ENCODE measurements around the gene RARG. TPM values are rescaled to one million over a fixed set of nuclear protein-coding genes. Genes with fewer than 3 reads are reported as not detected.

Gene RARG
- total RNA-seq, 4 donors from 2014 or later = 2.6 to 15.4 (median 7.6) TPM; not detected in 1

DNA sequence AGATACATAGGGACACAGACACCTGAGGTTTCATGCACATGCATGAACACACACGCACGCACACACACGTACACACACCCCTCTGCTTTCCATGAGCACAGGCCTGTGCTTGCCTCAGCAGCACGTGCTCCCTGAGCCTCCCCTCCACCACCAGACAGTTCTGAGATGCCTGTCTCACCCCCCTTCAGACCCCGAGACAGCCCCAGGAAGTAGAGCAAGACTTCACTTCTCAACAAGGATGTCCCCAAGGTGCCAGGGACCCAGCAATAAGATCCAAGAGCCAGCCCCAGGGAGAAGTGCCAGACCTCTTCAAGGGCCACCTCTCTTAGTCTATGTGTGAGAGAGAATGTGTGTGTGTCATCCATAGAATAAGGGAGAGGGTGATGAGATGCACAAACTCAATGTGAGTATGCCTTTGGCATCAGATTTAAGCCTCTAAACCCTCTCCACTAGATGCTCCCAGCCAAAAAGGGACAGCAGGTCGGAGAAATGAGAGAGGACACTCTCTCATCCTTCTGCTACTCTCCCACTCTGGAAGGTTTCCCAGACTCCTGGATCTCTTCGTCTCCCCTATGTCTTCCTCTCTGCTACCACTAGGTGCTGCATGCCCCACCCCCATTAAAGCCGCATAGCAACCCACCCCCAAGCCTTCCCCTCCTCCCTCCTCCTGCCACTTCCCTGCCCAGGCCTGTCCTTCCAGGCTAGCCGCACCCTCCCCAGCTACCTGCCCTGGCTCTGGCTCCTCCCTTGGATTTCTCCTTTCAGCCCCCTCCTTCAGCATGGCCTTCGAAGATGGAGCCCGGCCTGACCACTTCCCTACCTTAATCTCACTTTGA lies 7.7 kb downstream of the RARG start:
- in situ Hi-C loops (cut with MboI; ENCODE audit: low pct_ligation_motif_present in 1 of 4, low pct_unique_long_range_greater_than_20kb in 1 of 4, low sequenced_read_pairs in 3 of 4) (no loop called here), intact Hi-C loops (cut with DNase I; ENCODE audit: low total_unique reads) (no loop called here)
- Histone ChIP-seq H3K36me3 (no peaks in the 10 kb centered on the region), H3K9me3 (no peaks in the 10 kb centered on the region), H3K4me3 (no peak overlapping the region), H3K27ac (peak overlapping the region; percentile 98 to 100 (median 99)), H3K4me1 (peaks cover 37 to 45% (median 39%) of the 10 kb centered on the region in 4 donors), H3K27me3 (no peaks in the 10 kb centered on the region)
- 40 to 53% methylated on average over 1 to 11 of the region's 11 CpGs for WGBS, 2 donors (ENCODE audit: low coverage in 1 of 2)
- TF ChIP-seq POLR2A (IDR thresholded peaks at IDR 0.05) (no peak), POLR2AphosphoS5 (IDR thresholded peaks at IDR 0.05) (no peak), EP300 (IDR thresholded peaks at IDR 0.05; ENCODE audit: low read depth) (no peak)
- TF ChIP-seq, protein P1, sequence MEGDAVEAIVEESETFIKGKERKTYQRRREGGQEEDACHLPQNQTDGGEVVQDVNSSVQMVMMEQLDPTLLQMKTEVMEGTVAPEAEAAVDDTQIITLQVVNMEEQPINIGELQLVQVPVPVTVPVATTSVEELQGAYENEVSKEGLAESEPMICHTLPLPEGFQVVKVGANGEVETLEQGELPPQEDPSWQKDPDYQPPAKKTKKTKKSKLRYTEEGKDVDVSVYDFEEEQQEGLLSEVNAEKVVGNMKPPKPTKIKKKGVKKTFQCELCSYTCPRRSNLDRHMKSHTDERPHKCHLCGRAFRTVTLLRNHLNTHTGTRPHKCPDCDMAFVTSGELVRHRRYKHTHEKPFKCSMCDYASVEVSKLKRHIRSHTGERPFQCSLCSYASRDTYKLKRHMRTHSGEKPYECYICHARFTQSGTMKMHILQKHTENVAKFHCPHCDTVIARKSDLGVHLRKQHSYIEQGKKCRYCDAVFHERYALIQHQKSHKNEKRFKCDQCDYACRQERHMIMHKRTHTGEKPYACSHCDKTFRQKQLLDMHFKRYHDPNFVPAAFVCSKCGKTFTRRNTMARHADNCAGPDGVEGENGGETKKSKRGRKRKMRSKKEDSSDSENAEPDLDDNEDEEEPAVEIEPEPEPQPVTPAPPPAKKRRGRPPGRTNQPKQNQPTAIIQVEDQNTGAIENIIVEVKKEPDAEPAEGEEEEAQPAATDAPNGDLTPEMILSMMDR (IDR thresholded peaks at IDR 0.05) = peak in 3 of 5 experiments; percentile 13 to 31 (median 23)
- no peak for DNase-seq

DNA sequence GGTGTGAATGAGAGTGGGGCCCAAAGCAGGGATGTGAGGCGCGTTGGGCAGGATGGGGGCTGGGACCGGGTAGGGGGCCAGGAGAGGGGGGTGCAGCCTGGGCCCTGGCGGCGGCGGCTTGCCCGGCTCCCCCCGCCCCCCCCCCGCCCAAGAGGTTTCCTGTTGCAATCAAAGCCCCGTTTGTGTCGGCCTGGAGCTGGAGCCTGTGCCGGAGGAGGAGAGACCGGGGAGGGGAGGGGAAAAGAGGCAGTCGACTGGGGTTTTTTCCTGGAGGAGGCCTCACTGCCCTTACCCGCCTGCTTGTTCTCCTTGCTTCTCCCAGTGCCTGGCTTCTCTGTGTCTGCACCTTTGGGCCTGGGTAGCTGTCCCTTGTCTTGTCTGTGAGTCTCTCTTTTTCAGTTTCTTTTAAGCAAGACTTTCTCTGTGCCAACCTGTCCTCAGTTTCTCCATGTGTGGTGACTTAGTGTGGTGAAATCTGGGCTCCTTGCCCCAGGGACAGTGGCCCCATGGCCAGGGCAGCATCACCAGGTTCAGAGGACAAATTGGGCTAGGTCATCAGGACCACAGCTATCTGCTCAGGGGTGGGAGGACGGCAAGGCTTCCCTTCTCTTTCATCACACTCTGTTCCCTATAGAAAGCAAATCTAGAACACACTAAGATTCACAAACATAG lies 8.5 kb downstream of the RARG start:
- intact Hi-C loops (cut with DNase I; ENCODE audit: low total_unique reads) = no loop called here
- no peaks in the 10 kb centered on the region for H3K36me3 ChIP-seq
- in situ Hi-C loops (cut with MboI; ENCODE audit: low pct_ligation_motif_present in 1 of 4, low pct_unique_long_range_greater_than_20kb in 1 of 4, low sequenced_read_pairs in 3 of 4) = no loop called here
- WGBS, 2 donors (ENCODE audit: low coverage in 1 of 2) = 31% methylated on average over 16 of the region's 16 CpGs; no CpG with 5 or more reads in 1 of the 2 donors
- H3K9me3 ChIP-seq = no peaks in the 10 kb centered on the region
- no peaks in the 10 kb centered on the region for H3K27me3 ChIP-seq
- no peak overlapping the region for H3K4me3 ChIP-seq
- peaks cover 40 to 52% (median 47%) of the 10 kb centered on the region in 4 donors for H3K4me1 ChIP-seq
- peak overlapping the region; percentile 98 to 100 (median 99) for H3K27ac ChIP-seq
- DNase-seq = no peak
- no peak for TF ChIP-seq POLR2AphosphoS5 (IDR thresholded peaks at IDR 0.05)
- no peak for TF ChIP-seq EP300 (IDR thresholded peaks at IDR 0.05; ENCODE audit: low read depth)
- TF ChIP-seq POLR2A (IDR thresholded peaks at IDR 0.05) = no peak
- TF ChIP-seq, protein P1 (IDR thresholded peaks at IDR 0.05) = no peak

DNA sequence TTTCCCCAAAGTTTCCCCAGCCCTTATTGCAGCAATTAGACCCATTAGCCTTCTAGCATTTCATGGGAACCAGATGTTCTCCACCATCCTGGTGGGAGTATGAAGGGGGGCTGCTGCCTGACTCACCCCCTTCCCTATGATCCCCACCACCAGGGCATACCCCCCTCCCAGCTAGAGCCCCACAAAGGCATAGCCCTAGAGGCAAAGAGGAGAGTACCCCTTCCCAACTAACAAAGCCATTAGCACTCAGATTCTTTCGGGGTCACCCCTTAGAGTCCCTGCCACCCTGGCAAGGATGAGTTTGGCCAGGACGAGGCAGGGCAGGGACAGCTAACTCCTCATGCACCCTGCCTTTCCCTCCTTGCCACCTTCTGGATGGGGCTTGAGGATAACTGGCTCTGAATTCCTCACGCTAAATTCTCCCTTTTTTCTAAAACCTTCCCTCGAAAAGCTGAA lies 9.2 kb downstream of the RARG start:
- H3K4me3 ChIP-seq = no peak overlapping the region
- H3K36me3 ChIP-seq = no peaks in the 10 kb centered on the region
- H3K4me1 ChIP-seq = peaks cover 47 to 59% (median 54%) of the 10 kb centered on the region in 4 donors
- no peak for TF ChIP-seq POLR2AphosphoS5 (IDR thresholded peaks at IDR 0.05)
- TF ChIP-seq, protein P1 (IDR thresholded peaks at IDR 0.05) = no peak
- no peak for TF ChIP-seq POLR2A (IDR thresholded peaks at IDR 0.05)
- TF ChIP-seq EP300 (IDR thresholded peaks at IDR 0.05; ENCODE audit: low read depth) = no peak
- WGBS, 2 donors (ENCODE audit: low coverage in 1 of 2) = 56% methylated on average over 4 of the region's 4 CpGs; no CpG with 5 or more reads in 1 of the 2 donors
- in situ Hi-C loops (cut with MboI; ENCODE audit: low pct_ligation_motif_present in 1 of 4, low pct_unique_long_range_greater_than_20kb in 1 of 4, low sequenced_read_pairs in 3 of 4) (no loop called here), intact Hi-C loops (cut with DNase I; ENCODE audit: low total_unique reads) (no loop called here)
- H3K27me3 ChIP-seq = no peaks in the 10 kb centered on the region
- peak overlapping the region; percentile 98 to 100 (median 99) for H3K27ac ChIP-seq
- H3K9me3 ChIP-seq = no peaks in the 10 kb centered on the region
- no peak for DNase-seq

DNA sequence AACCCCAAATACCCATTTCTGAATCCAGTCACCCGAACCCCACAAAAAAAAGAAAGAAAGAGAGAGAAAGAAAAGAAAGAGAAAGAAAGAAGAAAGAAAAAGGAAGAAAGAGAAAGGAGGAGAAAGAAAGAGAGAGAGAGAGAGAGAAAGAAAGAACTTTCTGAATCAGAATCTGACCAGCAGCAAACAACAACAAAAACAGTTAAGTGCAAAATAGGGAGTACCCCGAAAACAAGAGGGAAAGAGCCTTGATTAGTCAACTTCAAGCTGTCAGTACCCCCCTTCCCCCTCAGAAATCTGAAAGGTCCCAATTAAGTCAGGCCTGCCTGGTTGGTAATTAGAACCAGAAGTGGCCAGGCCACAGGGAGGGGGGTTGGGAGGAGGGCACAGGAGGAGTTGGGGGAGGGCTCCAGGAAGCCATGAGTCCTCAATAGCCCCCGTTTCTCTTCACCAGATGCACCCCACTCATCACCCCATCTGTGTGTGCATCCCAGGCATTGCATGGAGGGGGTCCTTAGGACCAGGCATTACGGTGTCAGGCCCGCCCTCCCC lies 9.8 kb downstream of the RARG start:
- in situ Hi-C loops (cut with MboI; ENCODE audit: low pct_ligation_motif_present in 1 of 4, low pct_unique_long_range_greater_than_20kb in 1 of 4, low sequenced_read_pairs in 3 of 4) (no loop called here), intact Hi-C loops (cut with DNase I; ENCODE audit: low total_unique reads) (no loop called here)
- H3K27me3 ChIP-seq = no peaks in the 10 kb centered on the region
- TF ChIP-seq POLR2A (IDR thresholded peaks at IDR 0.05) (no peak), POLR2AphosphoS5 (IDR thresholded peaks at IDR 0.05) (no peak), EP300 (IDR thresholded peaks at IDR 0.05; ENCODE audit: low read depth) (no peak)
- TF ChIP-seq, protein P1 (IDR thresholded peaks at IDR 0.05) = no peak
- 44% methylated on average over 5 of the region's 5 CpGs; no CpG with 5 or more reads in 1 of the 2 donors for WGBS, 2 donors (ENCODE audit: low coverage in 1 of 2)
- H3K4me1 ChIP-seq = peaks cover 53 to 65% (median 60%) of the 10 kb centered on the region in 4 donors
- no peaks in the 10 kb centered on the region for H3K36me3 ChIP-seq
- no peaks in the 10 kb centered on the region for H3K9me3 ChIP-seq
- DNase-seq = no peak
- H3K27ac ChIP-seq = peak overlapping the region; percentile 98 to 100 (median 99)
- peak overlapping the region in 3 of 4 donors; percentile 55 to 74 (median 56) for H3K4me3 ChIP-seq

All from transverse colon (tissue), 4 donors.